H9 (cell line): ENCODE data around the gene TYW5. TPM values are rescaled to one million over a fixed set of nuclear protein-coding genes. Genes with fewer than 3 reads are reported as not detected.

ENCODE experiments used
- DNase-seq: peaks from one replicate; pipeline ENCODE4 v3.0.0-alpha.2; 2017
- H2AFZ ChIP-seq: one replicate; pipeline ENCODE4 v1.6.1; 2013; ENCODE audit warnings: mild to moderate bottlenecking, low read length, control low read depth, moderate library complexity
- H2AK5ac ChIP-seq: 2 replicates; pipeline ENCODE4 v1.6.1; 2013; ENCODE audit warnings: low read length, control low read depth, mixed read lengths; ENCODE audit not compliant: insufficient read length
- H2BK120ac ChIP-seq: one replicate; pipeline ENCODE4 v1.6.1; 2013; ENCODE audit warnings: low read depth, mild to moderate bottlenecking, low read length, control low read depth, inconsistent platforms; ENCODE audit not compliant: poor library complexity, severe bottlenecking
- H2BK12ac ChIP-seq: 2 replicates; pipeline ENCODE4 v1.6.1; 2013; ENCODE audit warnings: low read length, control low read depth, mixed read lengths, low read depth; ENCODE audit not compliant: insufficient read length
- H2BK15ac ChIP-seq: 2 replicates; pipeline ENCODE4 v1.6.1; 2013; ENCODE audit warnings: low read depth, low read length, control low read depth
- H2BK20ac ChIP-seq: one replicate; pipeline ENCODE4 v1.6.1; 2013; ENCODE audit warnings: low read depth, mild to moderate bottlenecking, low read length, control low read depth, inconsistent platforms; ENCODE audit not compliant: poor library complexity, severe bottlenecking
- H2BK5ac ChIP-seq: 2 replicates; pipeline ENCODE4 v1.6.1; 2013; ENCODE audit warnings: low read length, control low read depth, mixed read lengths; ENCODE audit not compliant: insufficient read length
- H3K14ac ChIP-seq: 2 replicates; pipeline ENCODE4 v1.6.1; 2013; ENCODE audit warnings: low read length, control low read depth; ENCODE audit not compliant: insufficient read depth
- H3K18ac ChIP-seq: 2 replicates; pipeline ENCODE4 v1.6.1; 2013; ENCODE audit warnings: low read depth, mild to moderate bottlenecking, mixed read lengths, low read length, control low read depth; ENCODE audit not compliant: insufficient read length
- H3K23ac ChIP-seq: 2 replicates; pipeline ENCODE4 v1.6.1; 2013; ENCODE audit warnings: low read length, control low read depth, mixed read lengths, low read depth; ENCODE audit not compliant: insufficient read length
- H3K23me2 ChIP-seq: 2 replicates; pipeline ENCODE4 v1.6.1; 2013; ENCODE audit warnings: low read depth, mild to moderate bottlenecking, mixed read lengths, low read length, control low read depth; ENCODE audit not compliant: insufficient read length, poor library complexity, severe bottlenecking
- H3K27ac ChIP-seq: 2 replicates; pipeline ENCODE4 v1.5.1; 2013; ENCODE audit warnings: low read length, control low read depth, mixed read lengths, low read depth; ENCODE audit not compliant: insufficient read length
- H3K27me3 ChIP-seq: 2 replicates; pipeline ENCODE4 v1.6.1; 2013; ENCODE audit warnings: low read length, control low read depth, inconsistent platforms; ENCODE audit not compliant: insufficient read depth
- H3K4ac ChIP-seq: 2 replicates; pipeline ENCODE4 v1.6.1; 2013; ENCODE audit warnings: low read depth, mild to moderate bottlenecking, control low read depth, inconsistent platforms, low read length, moderate library complexity
- H3K4me1 ChIP-seq: 2 replicates; pipeline ENCODE4 v1.6.1; 2013; ENCODE audit warnings: low read length, control low read depth, inconsistent platforms; ENCODE audit not compliant: insufficient read depth
- H3K4me2 ChIP-seq: 2 replicates; pipeline ENCODE4 v1.6.1; 2013; ENCODE audit warnings: low read length, control low read depth, mixed read lengths; ENCODE audit not compliant: insufficient read length, insufficient read depth
- H3K56ac ChIP-seq: 2 replicates; pipeline ENCODE4 v1.6.1; 2013; ENCODE audit warnings: low read depth, mild to moderate bottlenecking, mixed read lengths, low read length, control low read depth; ENCODE audit not compliant: insufficient read length
- H3K79me1 ChIP-seq: 2 replicates; pipeline ENCODE4 v1.6.1; 2013; ENCODE audit warnings: low read depth, mild to moderate bottlenecking, moderate library complexity, low read length, control low read depth, inconsistent platforms; ENCODE audit not compliant: insufficient read depth, poor library complexity, severe bottlenecking
- H3K79me2 ChIP-seq: 2 replicates; pipeline ENCODE4 v1.6.1; 2013; ENCODE audit warnings: low read length, control low read depth, inconsistent platforms; ENCODE audit not compliant: insufficient read depth
- H3K9ac ChIP-seq: 2 replicates; pipeline ENCODE4 v1.6.1; 2013; ENCODE audit warnings: low read length, control low read depth, mixed read lengths; ENCODE audit not compliant: insufficient read length; ENCODE audit errors: extremely low read depth
- H3K9me3 ChIP-seq: one replicate; pipeline ENCODE4 v1.6.1; 2013; ENCODE audit warnings: low read depth, low read length, inconsistent platforms; ENCODE audit not compliant: control insufficient read depth
- H3T11ph ChIP-seq: one replicate; pipeline ENCODE4 v1.6.1; 2013; ENCODE audit warnings: mild to moderate bottlenecking, low read length, control low read depth, inconsistent platforms
- H4K20me1 ChIP-seq: one replicate; pipeline ENCODE4 v1.6.1; 2013; ENCODE audit not compliant: control insufficient read depth, insufficient read length, insufficient read depth
- H4K5ac ChIP-seq: 2 replicates; pipeline ENCODE4 v1.6.1; 2013; ENCODE audit warnings: low read depth, mild to moderate bottlenecking, mixed read lengths, low read length, control low read depth; ENCODE audit not compliant: insufficient read length
- H4K8ac ChIP-seq: replicated peaks from 2 replicates; pipeline ENCODE4 v1.6.1; 2013; ENCODE audit warnings: low read length, control low read depth, mixed read lengths, low read depth; ENCODE audit not compliant: insufficient read length
- H4K91ac ChIP-seq: 2 replicates; pipeline ENCODE4 v1.6.1; 2013; ENCODE audit warnings: low read depth, mild to moderate bottlenecking, moderate library complexity, mixed read lengths, low read length, control low read depth; ENCODE audit not compliant: insufficient read length
- H3K27ac Mint-ChIP-seq, 3 experiments: 2 replicates in 2 of 3; 3 replicates in 1 of 3; pipeline ENCODE4 v1.8.0; 2020 to 2021; ENCODE audit warnings: mixed read lengths in 3 of 3, mild to moderate bottlenecking in 1 of 3, moderate library complexity in 1 of 3
- H3K27me3 Mint-ChIP-seq: 2 replicates; pipeline ENCODE4 v1.8.0; 2021; ENCODE audit warnings: low read depth, mild to moderate bottlenecking, moderate library complexity, mixed read lengths
- H3K36me3 Mint-ChIP-seq, 3 experiments: 2 replicates in 2 of 3; 3 replicates in 1 of 3; pipeline ENCODE4 v1.8.0; 2020 to 2021; ENCODE audit warnings: low read depth in 3 of 3, mixed read lengths in 3 of 3; ENCODE audit not compliant: insufficient read depth in 1 of 3
- H3K4me1 Mint-ChIP-seq, 2 experiments: 2 replicates each; pipeline ENCODE4 v1.8.0; 2020; ENCODE audit warnings: mixed read lengths in 2 of 2
- H3K4me3 Mint-ChIP-seq, 2 experiments: 2 replicates in 1 of 2; 3 replicates in 1 of 2; pipeline ENCODE4 v1.8.0; 2020 to 2021; ENCODE audit warnings: mild to moderate bottlenecking in 2 of 2, mixed read lengths in 2 of 2, moderate library complexity in 1 of 2
- H3K9me3 Mint-ChIP-seq, 2 experiments: 2 replicates in 1 of 2; 3 replicates in 1 of 2; pipeline ENCODE4 v1.8.0; 2020; ENCODE audit warnings: mild to moderate bottlenecking in 2 of 2, mixed read lengths in 2 of 2, moderate library complexity in 1 of 2
- CTCF ChIP-seq: fragments of 200-600 bp; sonication (generic); conservative IDR thresholded peaks from 3 replicates; pipeline ENCODE4 v1.8.0; 2021; ENCODE audit warnings: antibody characterized with exemption, mild to moderate bottlenecking
- WGBS: extraction: QIAGEN DNeasy Blood & Tissue Kit; methylation state at CpG from one replicate; pipeline ENCODE4 v1.1.7; 2013; ENCODE audit warnings: missing lambda C conversion rate, low lambda C conversion rate, mixed read lengths; ENCODE audit not compliant: insufficient read length; ENCODE audit errors: extremely low coverage; 5-methylcytosine and 5-hydroxymethylcytosine counted together
- total RNA-seq: library from RNA; stranded (reverse); gene quantifications from 2 replicates; pipeline ENCODE4 v1.2.1, GENCODE V29; 2021

Gene TYW5
- total RNA-seq, 1 experiment from 2014 or later: 17.7 TPM

GRCh38 chr2:199936554-199936953 is 18.7 kb downstream of the TYW5 start:
- no peak overlapping the region for H2BK12ac ChIP-seq
- H3K4ac ChIP-seq: no peak overlapping the region
- no peak overlapping the region for H2AFZ ChIP-seq
- no peak overlapping the region for H4K91ac ChIP-seq
- Mint-ChIP-seq H3K4me1 (no peaks in the 10 kb centered on the region), H3K27me3 (no peaks in the 10 kb centered on the region), H3K36me3 (peaks cover 17 to 60% (median 45%) of the 10 kb centered on the region in 3 experiments; a peak in 6 of 7 replicates), H3K4me3 (no peak overlapping the region), H3K27ac (no peak overlapping the region), H3K9me3 (no peaks in the 10 kb centered on the region)
- H4K20me1 ChIP-seq: no peaks in the 10 kb centered on the region
- no peak overlapping the region for H3K56ac ChIP-seq
- H4K5ac ChIP-seq: no peak overlapping the region
- DNase-seq: no peak
- no peak overlapping the region for H3K18ac ChIP-seq
- H3K14ac ChIP-seq: no peak overlapping the region
- no peak overlapping the region for H2BK5ac ChIP-seq
- TF ChIP-seq CTCF: no peak
- H3K23me2 ChIP-seq: no peaks in the 10 kb centered on the region
- no peak overlapping the region for H2AK5ac ChIP-seq
- H3K4me1 ChIP-seq: no peaks in the 10 kb centered on the region
- no peak overlapping the region for H2BK120ac ChIP-seq
- no CpG with 5 or more reads among the region's 2 CpGs for WGBS
- no peak overlapping the region for H3T11ph ChIP-seq
- H3K23ac ChIP-seq: no peak overlapping the region
- no peaks in the 10 kb centered on the region for H3K27me3 ChIP-seq
- no peaks in the 10 kb centered on the region for H3K9me3 ChIP-seq
- H3K4me2 ChIP-seq: no peak overlapping the region
- no peaks in the 10 kb centered on the region for H3K79me2 ChIP-seq
- no peak overlapping the region for H3K9ac ChIP-seq
- no peaks in the 10 kb centered on the region for H3K79me1 ChIP-seq
- no peak overlapping the region for H3K27ac ChIP-seq
- H2BK15ac ChIP-seq: no peak overlapping the region
- H2BK20ac ChIP-seq: no peak overlapping the region
- no peak overlapping the region for H4K8ac ChIP-seq
